PC-3 (cell line): ENCODE results near the gene CLNK.

ENCODE experiments used
- EZH2 ChIP-seq: fragments of 300-600 bp; sonication (generic); IDR thresholded peaks from one replicate; pipeline ENCODE4 v1.6.1; 2017; ENCODE audit warnings: antibody characterized with exemption, mild to moderate bottlenecking, low read length; ENCODE audit not compliant: unreplicated experiment
- EZH2phosphoT487 ChIP-seq: fragments of 300-600 bp; sonication (generic); IDR thresholded peaks from 2 replicates; pipeline ENCODE4 v1.6.1; 2018; ENCODE audit warnings: mild to moderate bottlenecking, antibody characterized with exemption, low read length, borderline replicate concordance
- TF ChIP-seq, protein P1 (sequence below): fragments of 300-600 bp; sonication (generic); conservative IDR thresholded peaks from 2 replicates; pipeline ENCODE4 v1.5.1; 2017; ENCODE audit warnings: antibody characterized with exemption, low read depth, mild to moderate bottlenecking, low read length

- TF ChIP-seq EZH2 (no peak), EZH2phosphoT487 (no peak)
- TF ChIP-seq, protein P1, sequence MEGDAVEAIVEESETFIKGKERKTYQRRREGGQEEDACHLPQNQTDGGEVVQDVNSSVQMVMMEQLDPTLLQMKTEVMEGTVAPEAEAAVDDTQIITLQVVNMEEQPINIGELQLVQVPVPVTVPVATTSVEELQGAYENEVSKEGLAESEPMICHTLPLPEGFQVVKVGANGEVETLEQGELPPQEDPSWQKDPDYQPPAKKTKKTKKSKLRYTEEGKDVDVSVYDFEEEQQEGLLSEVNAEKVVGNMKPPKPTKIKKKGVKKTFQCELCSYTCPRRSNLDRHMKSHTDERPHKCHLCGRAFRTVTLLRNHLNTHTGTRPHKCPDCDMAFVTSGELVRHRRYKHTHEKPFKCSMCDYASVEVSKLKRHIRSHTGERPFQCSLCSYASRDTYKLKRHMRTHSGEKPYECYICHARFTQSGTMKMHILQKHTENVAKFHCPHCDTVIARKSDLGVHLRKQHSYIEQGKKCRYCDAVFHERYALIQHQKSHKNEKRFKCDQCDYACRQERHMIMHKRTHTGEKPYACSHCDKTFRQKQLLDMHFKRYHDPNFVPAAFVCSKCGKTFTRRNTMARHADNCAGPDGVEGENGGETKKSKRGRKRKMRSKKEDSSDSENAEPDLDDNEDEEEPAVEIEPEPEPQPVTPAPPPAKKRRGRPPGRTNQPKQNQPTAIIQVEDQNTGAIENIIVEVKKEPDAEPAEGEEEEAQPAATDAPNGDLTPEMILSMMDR: no peak
Observed at GRCh38 chr4:10607206-10607605, 77.4 kb downstream of the CLNK start.
